Dermis lymphatic vessel endothelial cell (primary cell): ENCODE measurements around the gene RBM4. TPM values are rescaled to one million over a fixed set of nuclear protein-coding genes. Genes with fewer than 3 reads are reported as not detected.

Experiments used
- total RNA-seq: library from RNA; depleted of rRNA; stranded (reverse); fragments of >200 nt; gene quantifications from 2 replicates; pipeline ENCODE4 v1.2.1, GENCODE V29; 2014

Gene RBM4
- total RNA-seq, result 132 and 183 TPM in 2 replicates

DNA sequence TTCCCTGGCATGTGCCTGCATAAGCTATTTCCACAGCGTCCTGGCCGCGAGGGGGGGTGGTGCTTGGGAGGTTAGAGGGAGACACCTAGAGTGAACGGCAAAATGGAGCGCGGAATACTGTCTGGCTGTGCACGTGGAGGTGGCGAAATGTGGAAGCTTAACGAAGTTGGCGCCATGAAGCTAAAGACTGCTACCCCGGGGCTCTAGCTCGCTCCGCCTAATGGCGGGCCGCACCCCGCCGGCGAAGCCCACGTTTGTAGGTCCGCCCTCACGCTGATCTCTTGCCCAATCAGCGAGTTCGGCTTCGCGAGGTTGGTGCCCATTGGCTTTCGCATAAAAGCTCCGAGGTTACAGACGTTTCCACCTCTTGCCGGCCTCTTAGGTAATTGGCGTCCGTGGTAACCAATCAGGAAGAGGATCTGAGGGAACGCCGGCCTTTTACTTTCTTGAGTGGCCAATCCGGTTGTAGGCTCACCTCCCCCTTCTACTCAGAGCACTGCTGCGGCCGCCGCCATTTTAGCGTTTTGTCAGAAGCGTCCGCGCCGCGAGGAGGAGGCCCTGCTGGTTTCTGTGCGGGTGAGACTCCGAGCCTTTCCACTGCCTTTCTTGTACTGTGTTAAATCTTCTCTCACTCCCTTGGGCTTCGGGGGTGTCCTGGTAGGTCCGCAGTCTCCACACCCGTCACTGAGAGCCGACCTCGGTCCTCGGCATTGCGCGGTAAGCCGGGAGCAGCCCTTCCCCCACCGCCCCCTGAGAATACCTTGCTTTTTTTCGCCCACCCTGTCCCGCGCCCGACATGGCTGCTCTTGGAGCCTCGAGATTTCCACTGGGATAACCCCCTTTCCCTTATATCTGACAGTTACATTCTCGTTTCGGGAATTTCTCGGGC lies at the start of gene RBM4:
Gene RBM4 (plus strand): TSS at position 527 of the 889 bp plus-strand sequence. CDS start 1,009 bp downstream, outside the sequence.

DNA sequence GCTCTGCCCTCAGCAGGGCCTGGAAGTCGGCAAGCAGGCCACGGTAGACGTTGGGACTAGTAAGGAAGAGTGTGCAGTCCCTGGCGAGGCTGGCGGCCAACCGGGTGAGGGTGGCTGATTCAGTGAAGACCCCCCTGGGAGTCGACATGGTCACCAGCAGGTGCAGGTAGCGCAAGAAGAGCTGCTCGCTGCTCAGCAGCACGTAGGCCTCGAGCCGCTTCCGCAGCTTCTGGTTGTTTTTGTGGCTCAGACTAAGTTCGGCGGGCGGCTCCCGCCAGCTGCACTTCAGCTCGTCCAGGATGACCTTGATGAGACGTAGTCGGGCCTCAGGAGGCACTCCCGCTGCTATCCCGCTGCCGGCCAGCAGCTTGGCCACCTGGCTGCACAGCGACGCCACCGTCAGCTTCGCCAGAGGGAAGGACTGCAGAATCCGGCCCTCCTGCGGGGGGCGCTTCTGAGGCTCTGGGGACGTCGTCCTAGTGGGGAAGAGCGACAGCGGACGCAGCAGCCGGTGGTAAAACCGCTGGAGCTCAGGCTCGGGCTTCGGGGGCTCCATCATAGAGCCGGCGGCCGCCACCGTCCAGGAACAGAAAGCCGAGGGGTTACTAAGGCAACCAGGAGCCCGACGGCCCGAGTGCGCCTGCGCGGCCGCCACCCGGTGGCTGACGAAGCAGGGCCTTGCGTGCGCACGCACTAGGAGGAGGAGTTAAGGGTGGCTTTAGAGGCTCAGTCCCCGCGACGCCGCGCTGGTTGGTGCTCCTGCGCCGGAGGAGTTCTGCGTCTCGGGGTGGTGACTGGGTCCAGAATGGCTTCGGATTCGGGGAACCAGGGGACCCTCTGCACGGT lies 45.8 kb upstream of the RBM4 start, which contains the start of the genes CCDC87 and CCS:
Gene CCDC87 (minus strand): TSS at position 607 of the 846 bp plus-strand sequence. CDS start 48 bp downstream, at position 559.
Gene CCS (plus strand): TSS at position 729 of the 846 bp plus-strand sequence. CDS start 77 bp downstream, at position 806.

DNA sequence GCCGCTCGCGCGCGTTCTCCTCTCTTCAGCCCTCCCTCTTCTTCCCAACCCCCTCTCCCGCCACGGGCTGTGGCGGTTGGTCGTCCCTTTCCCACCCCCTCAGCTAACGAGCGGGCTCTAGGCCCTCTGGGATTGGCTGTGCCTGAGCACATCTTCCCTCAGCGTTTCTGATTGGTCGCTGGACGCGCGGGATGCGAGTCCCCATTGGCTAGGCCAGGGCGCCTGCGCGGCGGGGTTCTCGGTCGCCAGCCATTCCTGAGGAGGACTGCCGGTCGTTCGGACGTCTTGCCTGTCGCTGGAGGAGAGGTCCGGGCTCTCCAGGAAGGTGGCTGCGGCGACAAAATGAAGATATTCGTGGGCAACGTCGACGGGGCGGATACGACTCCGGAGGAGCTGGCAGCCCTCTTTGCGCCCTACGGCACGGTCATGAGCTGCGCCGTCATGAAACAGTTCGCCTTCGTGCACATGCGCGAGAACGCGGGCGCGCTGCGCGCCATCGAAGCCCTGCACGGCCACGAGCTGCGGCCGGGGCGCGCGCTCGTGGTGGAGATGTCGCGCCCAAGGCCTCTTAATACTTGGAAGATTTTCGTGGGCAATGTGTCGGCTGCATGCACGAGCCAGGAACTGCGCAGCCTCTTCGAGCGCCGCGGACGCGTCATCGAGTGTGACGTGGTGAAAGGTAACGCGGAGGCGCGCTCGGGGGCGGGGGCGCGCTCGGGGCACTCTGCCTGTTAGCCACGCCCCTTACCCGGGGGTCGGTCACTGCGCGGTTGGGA lies 21.9 kb upstream of the RBM4 start, which contains the start of gene RBM14:
Gene RBM14 (plus strand): TSS at position 252 of the 776 bp plus-strand sequence. CDS start 91 bp downstream, at position 343.

GRCh38 chr11:66677599-66678375 lies 39.3 kb downstream of the RBM4 start, which contains the start of gene RBM4B:
RBM4B (minus strand) TSS chr11:66677887; CDS start chr11:66677079, 808 bp downstream.

Other genes starting within 250 kb of the RBM4 start
- not detected in 2 replicates for gene NPAS4, start 217.7 kb upstream of the RBM4 start, total RNA-seq
- gene MRPL11, start 199.9 kb upstream of the RBM4 start, total RNA-seq, result 31.5 and 35.2 TPM in 2 replicates
- gene PELI3, start 171.8 kb upstream of the RBM4 start, total RNA-seq, result 4.4 TPM in 2 replicates
- 36.2 and 42.4 TPM in 2 replicates for gene DPP3, start 158.3 kb upstream of the RBM4 start, total RNA-seq
- gene BBS1, start 128.1 kb upstream of the RBM4 start, total RNA-seq, result 15.0 and 20.4 TPM in 2 replicates
- gene ZDHHC24, start 92.7 kb upstream of the RBM4 start, total RNA-seq, result 12.9 and 14.8 TPM in 2 replicates
- not detected in 2 replicates for gene ACTN3, start 91.8 kb upstream of the RBM4 start, total RNA-seq
- 39.6 and 44.7 TPM in 2 replicates for gene CTSF, start 70.1 kb upstream of the RBM4 start, total RNA-seq
- gene CCDC87, start 45.6 kb upstream of the RBM4 start, total RNA-seq, result 0.11 and 0.17 TPM in 2 replicates
- gene CCS, start 45.5 kb upstream of the RBM4 start, total RNA-seq, result 28.3 and 29.9 TPM in 2 replicates
- 16.5 and 18.7 TPM in 2 replicates for gene RBM14, start 22.1 kb upstream of the RBM4 start, total RNA-seq
- gene RBM4B, start 39.2 kb downstream of the RBM4 start, total RNA-seq, result 20.6 and 26.5 TPM in 2 replicates
- gene SPTBN2, start 90.5 kb downstream of the RBM4 start, total RNA-seq, result 12.6 TPM in 2 replicates
- gene RCE1, start 204.7 kb downstream of the RBM4 start, total RNA-seq, result 14.8 and 15.6 TPM in 2 replicates
- 14.2 and 17.1 TPM in 2 replicates for gene LRFN4, start 218.4 kb downstream of the RBM4 start, total RNA-seq